Suppressor macrophage treated with lipopolysaccharide for 4 hours (primary cell): ENCODE results near the gene CDH4.
"Not testable (repeated sequence)": the region's sequence is repeated elsewhere in the genome, so short reads cannot be mapped to it uniquely, and the experiment has no call there.

Experiments
- DNase-seq: peaks from one replicate; pipeline ENCODE4 v3.0.0-alpha.2; 2020

Gene CDH4

GRCh38 chr20:61966492-61967244, 714.6 kb downstream of the CDH4 start:
- no peak for DNase-seq

- DNase-seq = no peak
Observed at GRCh38 chr20:61967300-61967699, 715.2 kb downstream of the CDH4 start.

GRCh38 chr20:61968036-61968810, 716.2 kb downstream of the CDH4 start:
- no peak for DNase-seq

GRCh38 chr20:61968932-61969331, 716.9 kb downstream of the CDH4 start:
- DNase-seq = no peak

GRCh38 chr20:61969806-61970205, 717.7 kb downstream of the CDH4 start:
- no peak for DNase-seq

GRCh38 chr20:61970357-61970756, 718.3 kb downstream of the CDH4 start:
- no peak for DNase-seq

GRCh38 chr20:61971595-61971994, 719.5 kb downstream of the CDH4 start:
- DNase-seq = not testable (repeated sequence)

GRCh38 chr20:61972636-61973508, 720.8 kb downstream of the CDH4 start:
- DNase-seq = no peak

GRCh38 chr20:61973515-61974356, 721.7 kb downstream of the CDH4 start:
- no peak for DNase-seq

GRCh38 chr20:61974357-61974665, 722.2 kb downstream of the CDH4 start:
- DNase-seq = no peak

GRCh38 chr20:61975407-61976129, 723.5 kb downstream of the CDH4 start:
- DNase-seq = no peak

GRCh38 chr20:61976263-61976643, 724.2 kb downstream of the CDH4 start:
- DNase-seq = no peak

GRCh38 chr20:61976644-61977418, 724.8 kb downstream of the CDH4 start:
- DNase-seq = no peak

- DNase-seq = no peak
Observed at GRCh38 chr20:61977419-61977786, 725.3 kb downstream of the CDH4 start.

GRCh38 chr20:61978491-61978890, 726.4 kb downstream of the CDH4 start:
- DNase-seq = no peak

- DNase-seq = no peak
Observed at GRCh38 chr20:61979090-61979489, 727.0 kb downstream of the CDH4 start.

GRCh38 chr20:61979701-61980635, 727.9 kb downstream of the CDH4 start:
- DNase-seq = no peak

- peak; percentile 60 for DNase-seq
Observed at GRCh38 chr20:61980647-61981583, 728.9 kb downstream of the CDH4 start.

- not testable (repeated sequence) for DNase-seq
Observed at GRCh38 chr20:61981691-61982090, 729.6 kb downstream of the CDH4 start.
